ENCODE data around the gene PAN3. TPM values are rescaled to one million over a fixed set of nuclear protein-coding genes. Genes with fewer than 3 reads are reported as not detected.

Gene PAN3
- total RNA-seq, 1 donor from 2014 or later = 50.1 TPM

DNA sequence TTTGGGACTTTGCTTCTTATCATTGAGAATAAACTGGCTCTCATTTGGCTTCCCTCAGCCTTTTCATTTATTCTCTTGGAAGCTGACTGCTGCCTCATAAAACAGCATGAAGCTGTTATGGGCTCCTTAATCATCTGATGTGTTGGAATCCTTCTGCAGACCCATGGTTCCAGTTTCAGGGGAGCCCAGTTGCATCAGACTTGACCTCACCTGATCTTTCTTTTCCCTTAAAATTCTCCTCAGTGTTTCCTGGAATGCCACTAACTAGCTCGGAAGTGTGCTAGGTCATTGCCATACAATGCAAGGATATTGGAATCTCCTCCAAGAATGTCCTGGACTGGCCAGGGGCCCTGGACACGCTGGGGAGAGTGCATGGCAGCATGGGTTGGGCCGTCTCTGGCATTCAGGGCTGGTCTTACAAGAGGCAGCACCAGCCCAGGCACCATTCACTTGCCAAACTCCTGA lies 197.9 kb downstream of the PAN3 start:
- Mint-ChIP-seq H3K9me3 (no peaks in the 10 kb centered on the region), H3K4me3 (no peak overlapping the region), H3K4me1 (no peaks in the 10 kb centered on the region), H3K36me3 (no peaks in the 10 kb centered on the region), H3K27me3 (ENCODE audit: insufficient read depth, low read depth) (peaks cover 3% of the 10 kb centered on the region), H3K27ac (no peak overlapping the region)
- Histone ChIP-seq H3K4me2 (no peak overlapping the region), H3F3A (ENCODE audit: low read depth) (no peaks in the 10 kb centered on the region), H3K36me3 (no peaks in the 10 kb centered on the region), H3K27me3 (no peaks in the 10 kb centered on the region), H3K4me1 (no peaks in the 10 kb centered on the region), H3K9me3 (ENCODE audit: low read depth) (no peaks in the 10 kb centered on the region), H2AFZ (replicated peaks) (no peak overlapping the region), H3K9ac (no peak overlapping the region), H4K20me1 (ENCODE audit: low read depth) (no peaks in the 10 kb centered on the region), H3K27ac (no peak overlapping the region), H3K79me2 (ENCODE audit: low read depth) (no peaks in the 10 kb centered on the region), H3K4me3 (no peak overlapping the region)
- no peak for TF ChIP-seq EZH2phosphoT487 (IDR thresholded peaks at IDR 0.05)
- TF ChIP-seq EZH2 (IDR thresholded peaks at IDR 0.05) = no peak
- TF ChIP-seq, protein P1, sequence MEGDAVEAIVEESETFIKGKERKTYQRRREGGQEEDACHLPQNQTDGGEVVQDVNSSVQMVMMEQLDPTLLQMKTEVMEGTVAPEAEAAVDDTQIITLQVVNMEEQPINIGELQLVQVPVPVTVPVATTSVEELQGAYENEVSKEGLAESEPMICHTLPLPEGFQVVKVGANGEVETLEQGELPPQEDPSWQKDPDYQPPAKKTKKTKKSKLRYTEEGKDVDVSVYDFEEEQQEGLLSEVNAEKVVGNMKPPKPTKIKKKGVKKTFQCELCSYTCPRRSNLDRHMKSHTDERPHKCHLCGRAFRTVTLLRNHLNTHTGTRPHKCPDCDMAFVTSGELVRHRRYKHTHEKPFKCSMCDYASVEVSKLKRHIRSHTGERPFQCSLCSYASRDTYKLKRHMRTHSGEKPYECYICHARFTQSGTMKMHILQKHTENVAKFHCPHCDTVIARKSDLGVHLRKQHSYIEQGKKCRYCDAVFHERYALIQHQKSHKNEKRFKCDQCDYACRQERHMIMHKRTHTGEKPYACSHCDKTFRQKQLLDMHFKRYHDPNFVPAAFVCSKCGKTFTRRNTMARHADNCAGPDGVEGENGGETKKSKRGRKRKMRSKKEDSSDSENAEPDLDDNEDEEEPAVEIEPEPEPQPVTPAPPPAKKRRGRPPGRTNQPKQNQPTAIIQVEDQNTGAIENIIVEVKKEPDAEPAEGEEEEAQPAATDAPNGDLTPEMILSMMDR (IDR thresholded peaks at IDR 0.05) = no peak
- no peak for DNase-seq (ENCODE audit: low spot score)

DNA sequence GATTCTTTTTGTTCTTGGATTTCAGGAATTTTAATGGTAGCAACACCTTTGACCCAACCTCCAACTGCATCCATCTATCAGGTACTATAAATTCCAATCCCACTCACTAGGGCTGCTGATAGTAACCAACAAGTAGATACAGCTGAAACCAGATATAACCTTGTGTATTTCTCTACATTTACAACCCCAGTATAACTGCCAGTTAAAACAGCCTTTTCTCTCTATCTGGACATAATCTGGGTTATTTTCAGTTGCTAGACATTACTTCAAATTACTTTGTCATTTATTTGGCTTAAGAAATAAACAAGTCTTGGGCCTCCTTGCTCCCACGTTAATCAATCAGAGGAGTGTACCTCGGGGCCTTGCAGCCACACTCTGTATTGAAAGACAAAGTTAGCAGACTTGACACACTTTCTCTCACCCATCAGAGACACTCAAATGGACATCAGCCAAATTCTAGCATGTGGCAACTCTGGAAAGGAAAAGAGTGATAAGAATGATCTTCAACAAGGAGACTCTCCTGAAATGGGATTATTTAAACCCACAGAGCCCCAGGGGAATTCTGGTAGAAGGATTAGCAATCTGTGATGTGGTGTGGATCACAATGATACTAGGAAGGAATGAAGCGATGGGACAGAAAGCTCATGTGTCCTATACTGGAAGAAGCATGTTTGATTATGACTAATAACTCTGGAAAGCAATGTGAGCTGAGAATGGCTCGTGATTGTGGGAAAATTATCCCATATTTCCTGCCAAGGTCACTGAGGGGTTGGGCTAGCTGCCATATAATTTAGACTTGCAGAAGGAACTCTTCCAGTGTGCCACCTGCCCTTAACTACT lies 199.0 kb downstream of the PAN3 start:
- Histone ChIP-seq H2AFZ (replicated peaks) (peak overlapping the region; percentile 65), H3K4me1 (no peaks in the 10 kb centered on the region), H3K27me3 (no peaks in the 10 kb centered on the region), H3K9ac (no peak overlapping the region), H3K4me2 (no peak overlapping the region), H3K36me3 (no peaks in the 10 kb centered on the region), H3K9me3 (ENCODE audit: low read depth) (no peaks in the 10 kb centered on the region), H3K4me3 (no peak overlapping the region), H4K20me1 (ENCODE audit: low read depth) (no peaks in the 10 kb centered on the region), H3F3A (ENCODE audit: low read depth) (no peaks in the 10 kb centered on the region), H3K79me2 (ENCODE audit: low read depth) (no peaks in the 10 kb centered on the region), H3K27ac (no peak overlapping the region)
- TF ChIP-seq EZH2 (IDR thresholded peaks at IDR 0.05) (no peak), EZH2phosphoT487 (IDR thresholded peaks at IDR 0.05) (no peak)
- TF ChIP-seq, protein P1 (IDR thresholded peaks at IDR 0.05) = no peak
- no peaks in the 10 kb centered on the region for H3K36me3 Mint-ChIP-seq
- no peaks in the 10 kb centered on the region for H3K4me1 Mint-ChIP-seq
- no peak overlapping the region for H3K4me3 Mint-ChIP-seq
- no peak for DNase-seq (ENCODE audit: low spot score)
- peaks cover 4% of the 10 kb centered on the region for H3K27me3 Mint-ChIP-seq (ENCODE audit: insufficient read depth, low read depth)
- no peaks in the 10 kb centered on the region for H3K9me3 Mint-ChIP-seq
- no peak overlapping the region for H3K27ac Mint-ChIP-seq

DNA sequence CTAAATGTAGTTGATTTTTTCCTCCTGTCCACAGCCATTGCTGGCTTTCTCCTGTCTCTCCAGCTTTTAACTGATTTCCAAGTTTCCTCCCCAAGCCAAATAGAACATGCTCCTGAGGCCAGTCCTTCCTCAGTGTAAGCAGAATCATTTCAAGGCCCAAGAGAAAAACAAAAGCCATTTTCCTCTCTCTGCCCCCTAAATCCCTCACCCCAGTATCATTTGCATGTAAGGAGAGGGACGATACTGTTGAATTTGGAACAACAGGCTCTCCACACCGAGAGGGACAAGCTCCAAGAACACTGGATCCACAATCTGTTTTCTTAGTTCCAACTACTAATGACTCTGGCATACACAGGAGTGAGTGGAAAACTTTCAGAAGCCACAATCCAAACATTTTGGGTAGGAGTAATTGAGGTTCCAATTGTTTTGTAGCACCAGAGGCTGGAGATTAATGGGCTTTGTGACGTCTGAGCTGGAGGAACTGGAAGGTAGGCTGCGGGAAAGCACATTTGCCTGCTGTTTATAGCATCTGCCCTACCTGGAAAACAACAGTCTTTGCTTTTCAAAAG lies 199.7 kb downstream of the PAN3 start:
- H3K4me1 Mint-ChIP-seq = no peaks in the 10 kb centered on the region
- Histone ChIP-seq H3K27ac (no peak overlapping the region), H3K4me2 (no peak overlapping the region), H4K20me1 (ENCODE audit: low read depth) (no peaks in the 10 kb centered on the region), H3K4me3 (no peak overlapping the region), H3K9me3 (ENCODE audit: low read depth) (no peaks in the 10 kb centered on the region), H2AFZ (replicated peaks) (peak overlapping the region; percentile 65), H3K9ac (no peak overlapping the region), H3K27me3 (no peaks in the 10 kb centered on the region), H3K36me3 (no peaks in the 10 kb centered on the region), H3K79me2 (ENCODE audit: low read depth) (no peaks in the 10 kb centered on the region), H3K4me1 (no peaks in the 10 kb centered on the region), H3F3A (ENCODE audit: low read depth) (no peaks in the 10 kb centered on the region)
- H3K27me3 Mint-ChIP-seq (ENCODE audit: insufficient read depth, low read depth) = peaks cover 4% of the 10 kb centered on the region
- no peaks in the 10 kb centered on the region for H3K36me3 Mint-ChIP-seq
- H3K27ac Mint-ChIP-seq = no peak overlapping the region
- TF ChIP-seq EZH2phosphoT487 (IDR thresholded peaks at IDR 0.05) = no peak
- TF ChIP-seq EZH2 (IDR thresholded peaks at IDR 0.05) = no peak
- TF ChIP-seq, protein P1 (IDR thresholded peaks at IDR 0.05) = no peak
- H3K9me3 Mint-ChIP-seq = no peaks in the 10 kb centered on the region
- no peak overlapping the region for H3K4me3 Mint-ChIP-seq
- DNase-seq (ENCODE audit: low spot score) = no peak

Data from neural progenitor cell (in vitro differentiated cells).